Measurements from ENCODE around the gene CNTN1.

GRCh38 chr12:40749863-40750262 lies 57.6 kb downstream of the CNTN1 start:
- TF ChIP-seq GATA2 (IDR thresholded peaks at IDR 0.05; ENCODE audit: low read depth, low read length) (no peak), GATA3 (IDR thresholded peaks at IDR 0.05; ENCODE audit: low read depth, low read length) (no peak)

Data from SH-SY5Y (cell line).